GM19238 (cell line): ENCODE results near the gene NOS1AP.
"Not testable (repeated sequence)": the region's sequence is repeated elsewhere in the genome, so short reads cannot be mapped to it uniquely, and the experiment has no call there.

Experiments
- DNase-seq: peaks from one replicate; pipeline ENCODE4 v3.0.0; 2011; ENCODE audit warnings: low spot score; ENCODE audit not compliant: insufficient read length

NOS1AP gene

GRCh38 chr1:162397943-162398560, 328.6 kb downstream of the NOS1AP start:
- DNase-seq: no peak

- no peak for DNase-seq
Observed at GRCh38 chr1:162398999-162399580, 329.6 kb downstream of the NOS1AP start.

- DNase-seq: no peak
Observed at GRCh38 chr1:162400790-162401355, 331.4 kb downstream of the NOS1AP start.

- no peak for DNase-seq
Observed at GRCh38 chr1:162404550-162405160, 335.2 kb downstream of the NOS1AP start.

GRCh38 chr1:162405800-162406199, 336.3 kb downstream of the NOS1AP start:
- DNase-seq: no peak

GRCh38 chr1:162406811-162407210, 337.3 kb downstream of the NOS1AP start:
- DNase-seq: no peak

GRCh38 chr1:162407539-162407938, 338.0 kb downstream of the NOS1AP start:
- no peak for DNase-seq

- DNase-seq: no peak
Observed at GRCh38 chr1:162412002-162412401, 342.5 kb downstream of the NOS1AP start, which contains the start of gene SH2D1B. Gene SH2D1B (minus strand): TSS chr1:162412136. CDS start chr1:162412016, 120 bp downstream.

GRCh38 chr1:162416215-162416614, 346.7 kb downstream of the NOS1AP start:
- no peak for DNase-seq

GRCh38 chr1:162416909-162417308, 347.4 kb downstream of the NOS1AP start:
- DNase-seq: no peak

- DNase-seq: no peak
Observed at GRCh38 chr1:162417650-162418049, 348.2 kb downstream of the NOS1AP start.

GRCh38 chr1:162418584-162418983, 349.1 kb downstream of the NOS1AP start:
- not testable (repeated sequence) for DNase-seq

- DNase-seq: not testable (repeated sequence)
Observed at GRCh38 chr1:162419450-162419931, 350.0 kb downstream of the NOS1AP start.
